Thoracic aorta (tissue), 2 donors: Measurements from ENCODE around the gene PTPRR. TPM values are rescaled to one million over a fixed set of nuclear protein-coding genes. Genes with fewer than 3 reads are reported as not detected.

Source experiments
- ATAC-seq: fragments of 150-250 bp; one replicate; pipeline ENCODE4 v1.8.0; 2017; ENCODE audit warnings: low read depth; ENCODE audit not compliant: insufficient number of reproducible peaks, low FRiP score
- DNase-seq: peaks from one replicate; pipeline ENCODE4 v3.0.0-alpha.2; 2020; ENCODE audit warnings: low spot score
- H3K27ac ChIP-seq, 2 donors: fragments of 200-600 bp; sonication (generic); 1 replicate in 1 of 2; 2 replicates in 1 of 2; pipeline ENCODE4 v1.5.1; 2016; ENCODE audit warnings: mild to moderate bottlenecking in 2 of 2, moderate library complexity in 2 of 2
- H3K27me3 ChIP-seq: fragments of 200-600 bp; sonication (generic); replicated peaks from 2 replicates; pipeline ENCODE4 v1.6.0; 2016; ENCODE audit warnings: mild to moderate bottlenecking; ENCODE audit not compliant: insufficient read depth
- H3K36me3 ChIP-seq: fragments of 200-600 bp; sonication (generic); one replicate; pipeline ENCODE4 v1.5.1; 2016
- H3K4me1 ChIP-seq, 2 donors: fragments of 200-600 bp; sonication (generic); 1 replicate in 1 of 2; 2 replicates in 1 of 2; pipeline versions ENCODE4 v1.5.1 to v1.6.0; 2016; ENCODE audit warnings: low read depth in 2 of 2, mild to moderate bottlenecking in 1 of 2; ENCODE audit not compliant: control insufficient read depth in 1 of 2
- H3K4me3 ChIP-seq: fragments of 200-600 bp; sonication (generic); 2 replicates; pipeline ENCODE4 v1.5.1; 2016; ENCODE audit warnings: mild to moderate bottlenecking
- H3K9me3 ChIP-seq: fragments of 200-600 bp; sonication (generic); 2 replicates; pipeline ENCODE4 v1.5.1; 2016
- total RNA-seq, 2 donors: library from RNA; depleted of rRNA; stranded (reverse); fragments of >200 nt; gene quantifications; one replicate each; pipeline versions ENCODE4 v1.1.0 to v1.2.3, GENCODE V29; 2016
- TF ChIP-seq, protein P1 (sequence below): fragments of 200-600 bp; sonication (generic); IDR thresholded peaks from one replicate; pipeline ENCODE4 v1.5.1; 2019; ENCODE audit warnings: antibody characterized with exemption

The PTPRR gene
- total RNA-seq, 2 donors from 2014 or later = 0.27 to 0.35 TPM

GRCh38 chr12:70843363-70843762 is 77.2 kb downstream of the PTPRR start:
- ATAC-seq = no peak
- H3K27ac ChIP-seq = no peak overlapping the region
- TF ChIP-seq, protein P1, sequence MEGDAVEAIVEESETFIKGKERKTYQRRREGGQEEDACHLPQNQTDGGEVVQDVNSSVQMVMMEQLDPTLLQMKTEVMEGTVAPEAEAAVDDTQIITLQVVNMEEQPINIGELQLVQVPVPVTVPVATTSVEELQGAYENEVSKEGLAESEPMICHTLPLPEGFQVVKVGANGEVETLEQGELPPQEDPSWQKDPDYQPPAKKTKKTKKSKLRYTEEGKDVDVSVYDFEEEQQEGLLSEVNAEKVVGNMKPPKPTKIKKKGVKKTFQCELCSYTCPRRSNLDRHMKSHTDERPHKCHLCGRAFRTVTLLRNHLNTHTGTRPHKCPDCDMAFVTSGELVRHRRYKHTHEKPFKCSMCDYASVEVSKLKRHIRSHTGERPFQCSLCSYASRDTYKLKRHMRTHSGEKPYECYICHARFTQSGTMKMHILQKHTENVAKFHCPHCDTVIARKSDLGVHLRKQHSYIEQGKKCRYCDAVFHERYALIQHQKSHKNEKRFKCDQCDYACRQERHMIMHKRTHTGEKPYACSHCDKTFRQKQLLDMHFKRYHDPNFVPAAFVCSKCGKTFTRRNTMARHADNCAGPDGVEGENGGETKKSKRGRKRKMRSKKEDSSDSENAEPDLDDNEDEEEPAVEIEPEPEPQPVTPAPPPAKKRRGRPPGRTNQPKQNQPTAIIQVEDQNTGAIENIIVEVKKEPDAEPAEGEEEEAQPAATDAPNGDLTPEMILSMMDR = no peak
- peaks cover 5 to 7% of the 10 kb centered on the region in 2 donors for H3K4me1 ChIP-seq
- no peaks in the 10 kb centered on the region for H3K36me3 ChIP-seq
- no peaks in the 10 kb centered on the region for H3K27me3 ChIP-seq
- no peak for DNase-seq
- no peaks in the 10 kb centered on the region for H3K9me3 ChIP-seq
- no peak overlapping the region for H3K4me3 ChIP-seq

DNA sequence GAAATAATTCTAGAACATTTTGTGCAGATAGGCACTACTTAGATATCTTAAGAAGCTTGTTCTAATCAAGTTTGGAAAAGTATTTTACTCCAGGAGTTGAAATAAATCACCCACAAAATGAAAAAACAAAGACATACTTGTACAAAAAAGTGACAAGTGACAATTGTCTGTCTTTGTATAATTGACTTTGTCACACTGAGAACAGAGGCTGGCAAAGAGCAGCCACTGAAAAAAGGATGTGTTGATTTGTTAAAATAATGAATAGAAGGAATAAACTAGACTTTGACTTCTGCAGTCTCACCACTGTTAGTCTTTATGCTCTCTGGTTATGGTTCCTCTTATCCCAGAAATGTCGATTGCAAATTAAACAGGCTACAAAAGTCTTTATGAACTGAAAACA is 77.6 kb downstream of the PTPRR start:
- no peaks in the 10 kb centered on the region for H3K36me3 ChIP-seq
- H3K9me3 ChIP-seq = no peaks in the 10 kb centered on the region
- H3K27ac ChIP-seq = no peak overlapping the region
- ATAC-seq = no peak
- H3K4me3 ChIP-seq = no peak overlapping the region
- no peaks in the 10 kb centered on the region for H3K27me3 ChIP-seq
- DNase-seq = no peak
- TF ChIP-seq, protein P1 = no peak
- H3K4me1 ChIP-seq = peaks cover 5 to 7% of the 10 kb centered on the region in 2 donors

DNA sequence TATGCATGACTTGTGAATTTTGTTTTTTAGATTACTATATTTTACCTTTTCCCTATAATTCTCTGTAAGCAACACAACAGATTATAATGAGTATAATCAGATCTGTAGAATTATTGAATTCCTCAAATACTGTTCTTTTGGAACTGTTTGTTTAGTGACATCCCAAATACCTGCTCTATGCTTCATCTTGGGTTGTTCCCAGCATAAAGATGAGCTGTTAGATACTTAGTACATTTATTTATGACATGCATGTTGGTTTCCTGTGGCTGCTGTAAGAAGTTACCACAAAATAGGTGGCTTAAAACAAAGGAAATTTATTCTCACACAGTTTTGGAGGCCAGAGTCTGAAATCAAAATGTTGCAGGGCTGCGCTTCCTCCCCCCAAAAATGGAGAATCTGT is 78.4 kb downstream of the PTPRR start:
- TF ChIP-seq, protein P1 = no peak
- peaks cover 5 to 7% of the 10 kb centered on the region in 2 donors for H3K4me1 ChIP-seq
- DNase-seq = no peak
- no peak overlapping the region for H3K27ac ChIP-seq
- no peak overlapping the region for H3K4me3 ChIP-seq
- H3K36me3 ChIP-seq = no peaks in the 10 kb centered on the region
- no peaks in the 10 kb centered on the region for H3K9me3 ChIP-seq
- no peak for ATAC-seq
- H3K27me3 ChIP-seq = no peaks in the 10 kb centered on the region

DNA sequence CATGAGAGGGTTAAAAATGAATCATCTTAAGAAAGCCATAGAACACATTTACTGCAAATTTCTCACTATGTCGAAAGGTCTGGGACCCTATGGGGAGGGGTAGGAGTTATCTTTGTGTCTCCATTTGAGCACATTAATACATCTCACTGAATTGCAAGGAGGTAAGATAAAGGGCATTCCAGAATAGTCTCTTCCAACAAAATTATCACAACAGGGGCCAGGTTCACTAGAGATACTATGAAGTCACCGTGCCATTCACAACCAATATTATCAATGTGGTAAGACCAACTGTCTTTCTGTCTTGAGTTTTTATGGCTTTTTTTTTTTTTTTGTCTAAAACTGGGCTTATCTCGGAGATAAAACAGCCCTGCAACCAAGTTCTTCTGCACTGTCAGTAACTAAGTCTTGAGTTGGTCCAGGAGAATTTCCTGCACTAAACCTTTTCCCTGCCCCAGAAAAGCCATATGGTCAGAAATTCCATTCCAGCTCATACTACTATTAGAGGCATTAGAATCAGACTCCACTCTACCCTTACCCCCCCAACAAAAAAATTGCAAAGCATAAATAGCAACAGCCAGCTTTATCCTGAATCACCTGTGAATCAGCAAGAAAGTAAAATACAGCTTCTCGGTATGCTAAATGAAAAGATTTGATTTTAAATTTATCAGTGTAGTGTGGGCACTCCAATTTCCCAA is 79.7 kb downstream of the PTPRR start:
- Histone ChIP-seq H3K27ac (peak overlapping the region in 1 of 2 donors; percentile 1), H3K4me3 (no peak overlapping the region), H3K36me3 (no peaks in the 10 kb centered on the region), H3K9me3 (no peaks in the 10 kb centered on the region), H3K4me1 (peaks cover 5 to 7% of the 10 kb centered on the region in 2 donors), H3K27me3 (no peaks in the 10 kb centered on the region)
- TF ChIP-seq, protein P1 = no peak
- DNase-seq (no peak), ATAC-seq (no peak)

DNA sequence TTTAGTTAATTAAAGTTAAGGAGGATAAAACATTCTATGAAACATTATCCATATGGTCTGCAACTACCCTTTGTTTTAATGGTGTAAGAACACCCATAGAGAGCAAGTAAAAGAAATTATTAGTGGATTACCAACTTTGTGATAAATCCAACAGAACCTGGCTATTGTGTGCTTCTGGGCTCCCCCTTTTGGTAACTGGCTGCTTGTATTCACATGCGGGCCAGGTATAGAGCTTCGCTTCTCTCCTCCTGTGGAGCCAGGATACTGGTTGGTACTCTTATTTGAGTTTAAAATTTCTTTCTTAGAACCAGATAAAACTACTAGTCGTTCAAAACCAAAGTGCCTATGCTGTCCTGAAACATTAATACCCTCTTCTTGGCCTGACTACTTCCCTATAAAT is 81.0 kb downstream of the PTPRR start:
- no peak for ATAC-seq
- Histone ChIP-seq H3K27ac (no peak overlapping the region), H3K9me3 (no peaks in the 10 kb centered on the region), H3K27me3 (no peaks in the 10 kb centered on the region), H3K4me1 (peaks cover 5 to 7% of the 10 kb centered on the region in 2 donors), H3K36me3 (no peaks in the 10 kb centered on the region), H3K4me3 (no peak overlapping the region)
- TF ChIP-seq, protein P1 = no peak
- DNase-seq = no peak
